NCI-H460 (cell line): Measurements from ENCODE around the gene WSCD2. TPM values are rescaled to one million over a fixed set of nuclear protein-coding genes. Genes with fewer than 3 reads are reported as not detected.
"Not testable (repeated sequence)": the region's sequence is repeated elsewhere in the genome, so short reads cannot be mapped to it uniquely, and the experiment has no call there.

Source experiments
- DNase-seq: peaks from one replicate; pipeline ENCODE4 v3.0.0-alpha.2; 2016; ENCODE audit warnings: low read depth; ENCODE audit errors: extremely low read depth
- total RNA-seq: library from RNA; depleted of rRNA; stranded (reverse); fragments of >200 nt; shearing (Covaris generic); gene quantifications from 2 replicates; pipeline ENCODE4 v1.2.3, GENCODE V29; 2014

Gene WSCD2
- total RNA-seq, 1 experiment from 2014 or later = not detected

GRCh38 chr12:108191938-108192337, 62.9 kb downstream of the WSCD2 start:
- DNase-seq = no peak

GRCh38 chr12:108193493-108193892, 64.4 kb downstream of the WSCD2 start:
- DNase-seq = no peak

- peak; percentile 28 for DNase-seq
These were observed 64.8 kb downstream of the WSCD2 start for GRCh38 chr12:108193917-108194316.

GRCh38 chr12:108194585-108194984, 65.5 kb downstream of the WSCD2 start:
- no peak for DNase-seq

- DNase-seq = no peak
These were observed 67.2 kb downstream of the WSCD2 start for GRCh38 chr12:108196319-108196718.

- DNase-seq = no peak
These were observed 67.8 kb downstream of the WSCD2 start for GRCh38 chr12:108196921-108197320.

- no peak for DNase-seq
These were observed 69.0 kb downstream of the WSCD2 start for GRCh38 chr12:108198043-108198442.

- DNase-seq = no peak
These were observed 70.0 kb downstream of the WSCD2 start for GRCh38 chr12:108199106-108199505.

- DNase-seq = no peak
These were observed 72.7 kb downstream of the WSCD2 start for GRCh38 chr12:108201808-108202207.

GRCh38 chr12:108204117-108204987, 75.3 kb downstream of the WSCD2 start:
- DNase-seq = no peak

- DNase-seq = no peak
These were observed 76.8 kb downstream of the WSCD2 start for GRCh38 chr12:108205864-108206263.

GRCh38 chr12:108207791-108208730, 79.0 kb downstream of the WSCD2 start:
- no peak for DNase-seq

- no peak for DNase-seq
These were observed 80.9 kb downstream of the WSCD2 start for GRCh38 chr12:108210001-108210400.

- DNase-seq = no peak
These were observed 82.1 kb downstream of the WSCD2 start for GRCh38 chr12:108211157-108211556.

- no peak for DNase-seq
These were observed 84.9 kb downstream of the WSCD2 start for GRCh38 chr12:108213871-108214445.

GRCh38 chr12:108214486-108214885, 85.4 kb downstream of the WSCD2 start:
- peak; percentile 15 for DNase-seq

GRCh38 chr12:108215458-108215857, 86.4 kb downstream of the WSCD2 start:
- DNase-seq = no peak

- no peak for DNase-seq
These were observed 89.8 kb downstream of the WSCD2 start for GRCh38 chr12:108218921-108219320.

GRCh38 chr12:108225101-108225500, 96.0 kb downstream of the WSCD2 start:
- DNase-seq = not testable (repeated sequence)

- DNase-seq = no peak
These were observed 97.8 kb downstream of the WSCD2 start for GRCh38 chr12:108226866-108227265.

GRCh38 chr12:108228746-108229145, 99.7 kb downstream of the WSCD2 start:
- no peak for DNase-seq
